Epithelial cell of esophagus (primary cell): ENCODE measurements around the gene FBXW4.

Experiments
- DNase-seq: peaks from one replicate; pipeline ENCODE4 v3.0.0; 2010; ENCODE audit warnings: low read depth
- H3K4me3 ChIP-seq: 2 replicates; pipeline ENCODE4 v1.5.1; 2011; ENCODE audit warnings: mild to moderate bottlenecking, low read length, control low read depth
- TF ChIP-seq, protein P1 (sequence below): IDR thresholded peaks from 2 replicates; pipeline ENCODE4 v1.5.1; 2011; ENCODE audit warnings: low read depth, mild to moderate bottlenecking, low read length, control low read depth, inconsistent platforms; ENCODE audit not compliant: insufficient read depth; ENCODE audit errors: missing control alignments

The FBXW4 gene

GRCh38 chr10:101716891-101717659 is 22.1 kb upstream of the FBXW4 start:
- no peak overlapping the region for H3K4me3 ChIP-seq
- DNase-seq: peak; percentile 65
- TF ChIP-seq, protein P1, sequence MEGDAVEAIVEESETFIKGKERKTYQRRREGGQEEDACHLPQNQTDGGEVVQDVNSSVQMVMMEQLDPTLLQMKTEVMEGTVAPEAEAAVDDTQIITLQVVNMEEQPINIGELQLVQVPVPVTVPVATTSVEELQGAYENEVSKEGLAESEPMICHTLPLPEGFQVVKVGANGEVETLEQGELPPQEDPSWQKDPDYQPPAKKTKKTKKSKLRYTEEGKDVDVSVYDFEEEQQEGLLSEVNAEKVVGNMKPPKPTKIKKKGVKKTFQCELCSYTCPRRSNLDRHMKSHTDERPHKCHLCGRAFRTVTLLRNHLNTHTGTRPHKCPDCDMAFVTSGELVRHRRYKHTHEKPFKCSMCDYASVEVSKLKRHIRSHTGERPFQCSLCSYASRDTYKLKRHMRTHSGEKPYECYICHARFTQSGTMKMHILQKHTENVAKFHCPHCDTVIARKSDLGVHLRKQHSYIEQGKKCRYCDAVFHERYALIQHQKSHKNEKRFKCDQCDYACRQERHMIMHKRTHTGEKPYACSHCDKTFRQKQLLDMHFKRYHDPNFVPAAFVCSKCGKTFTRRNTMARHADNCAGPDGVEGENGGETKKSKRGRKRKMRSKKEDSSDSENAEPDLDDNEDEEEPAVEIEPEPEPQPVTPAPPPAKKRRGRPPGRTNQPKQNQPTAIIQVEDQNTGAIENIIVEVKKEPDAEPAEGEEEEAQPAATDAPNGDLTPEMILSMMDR: no peak

- no peak overlapping the region for H3K4me3 ChIP-seq
- TF ChIP-seq, protein P1: no peak
- DNase-seq: no peak
Measured at GRCh38 chr10:101712997-101713396, 18.0 kb upstream of the FBXW4 start.

- no peak for DNase-seq
- H3K4me3 ChIP-seq: no peak overlapping the region
- TF ChIP-seq, protein P1: no peak
Measured at GRCh38 chr10:101710793-101711192, 15.8 kb upstream of the FBXW4 start.

GRCh38 chr10:101710059-101710695 is 15.2 kb upstream of the FBXW4 start:
- TF ChIP-seq, protein P1: no peak
- no peak overlapping the region for H3K4me3 ChIP-seq
- DNase-seq: no peak

- TF ChIP-seq, protein P1: no peak
- no peak for DNase-seq
- H3K4me3 ChIP-seq: no peak overlapping the region
Measured at GRCh38 chr10:101709359-101710058, 14.5 kb upstream of the FBXW4 start.

- no peak overlapping the region for H3K4me3 ChIP-seq
- DNase-seq: no peak
- TF ChIP-seq, protein P1: no peak
Measured at GRCh38 chr10:101708870-101709269, 13.9 kb upstream of the FBXW4 start.
